Stimulated activated CD8-positive, alpha-beta memory T cell treated with anti-CD3 and anti-CD28 coated beads, Interleukin-4, amount 100 ng/mL, for 48 hours (primary cell): ENCODE results near the gene KCNJ6.

Experiments used
- DNase-seq: peaks from one replicate; pipeline ENCODE4 v3.0.0-alpha.2; 2020

The KCNJ6 gene

GRCh38 chr21:37711836-37712568 lies 204.3 kb downstream of the KCNJ6 start:
- DNase-seq, result peak; percentile 68

- DNase-seq, result no peak
These were observed 204.9 kb downstream of the KCNJ6 start for GRCh38 chr21:37711286-37711829.

GRCh38 chr21:37710546-37711285 lies 205.5 kb downstream of the KCNJ6 start:
- DNase-seq, result no peak

- no peak for DNase-seq
These were observed 211.5 kb downstream of the KCNJ6 start for GRCh38 chr21:37704751-37705150.

GRCh38 chr21:37702241-37702640 lies 214.0 kb downstream of the KCNJ6 start:
- no peak for DNase-seq

GRCh38 chr21:37700641-37701202 lies 215.5 kb downstream of the KCNJ6 start:
- DNase-seq, result no peak

- DNase-seq, result no peak
These were observed 217.1 kb downstream of the KCNJ6 start for GRCh38 chr21:37699024-37699775.

GRCh38 chr21:37696936-37697335 lies 219.3 kb downstream of the KCNJ6 start:
- DNase-seq, result no peak

- DNase-seq, result no peak
These were observed 221.1 kb downstream of the KCNJ6 start for GRCh38 chr21:37695111-37695510.

- DNase-seq, result no peak
These were observed 227.2 kb downstream of the KCNJ6 start for GRCh38 chr21:37688952-37689659.

GRCh38 chr21:37686991-37687810 lies 229.1 kb downstream of the KCNJ6 start:
- no peak for DNase-seq

GRCh38 chr21:37684547-37684946 lies 231.7 kb downstream of the KCNJ6 start:
- no peak for DNase-seq

- no peak for DNase-seq
These were observed 232.2 kb downstream of the KCNJ6 start for GRCh38 chr21:37684115-37684493.

GRCh38 chr21:37683396-37684114 lies 232.7 kb downstream of the KCNJ6 start:
- DNase-seq, result no peak

- DNase-seq, result no peak
These were observed 233.3 kb downstream of the KCNJ6 start for GRCh38 chr21:37682966-37683365.

- no peak for DNase-seq
These were observed 239.3 kb downstream of the KCNJ6 start for GRCh38 chr21:37677006-37677405.

GRCh38 chr21:37675202-37675801 lies 241.0 kb downstream of the KCNJ6 start:
- peak; percentile 81 for DNase-seq

- no peak for DNase-seq
These were observed 242.3 kb downstream of the KCNJ6 start for GRCh38 chr21:37673801-37674575.

- no peak for DNase-seq
These were observed 244.9 kb downstream of the KCNJ6 start for GRCh38 chr21:37671381-37671780.

GRCh38 chr21:37670883-37671282 lies 245.4 kb downstream of the KCNJ6 start:
- DNase-seq, result no peak
